H7 (cell line): ENCODE measurements around the gene C17orf78. TPM values are rescaled to one million over a fixed set of nuclear protein-coding genes. Genes with fewer than 3 reads are reported as not detected.
A peak's percentile ranks its signal among the peaks of the same experiment; 100 is the strongest.

ENCODE experiments used
- DNase-seq: peaks from one replicate; pipeline ENCODE4 v3.0.0; 2012
- H3K27me3 ChIP-seq: 2 replicates; pipeline ENCODE4 v1.6.0; 2011; ENCODE audit warnings: mild to moderate bottlenecking, low read length; ENCODE audit not compliant: control insufficient read depth, insufficient read depth
- H3K36me3 ChIP-seq: replicated peaks from 2 replicates; pipeline ENCODE4 v1.5.1; 2011; ENCODE audit warnings: low read length; ENCODE audit not compliant: control insufficient read depth, insufficient read depth
- H3K4me3 ChIP-seq: 2 replicates; pipeline ENCODE4 v1.5.1; 2011; ENCODE audit warnings: low read depth, mild to moderate bottlenecking, control low read depth, low read length, moderate library complexity; ENCODE audit not compliant: insufficient read depth
- total RNA-seq: library from RNA; depleted of rRNA; stranded (reverse); fragments of >200 nt; shearing (Covaris generic); gene quantifications from 2 replicates; pipeline ENCODE4 v1.2.3, GENCODE V29; 2014

C17orf78 gene
- total RNA-seq, 1 experiment from 2014 or later = not detected

GRCh38 chr17:37361543-37361942 lies 14.2 kb upstream of the C17orf78 start:
- no peaks in the 10 kb centered on the region for H3K36me3 ChIP-seq
- no peak for DNase-seq
- no peaks in the 10 kb centered on the region for H3K27me3 ChIP-seq
- H3K4me3 ChIP-seq = no peak overlapping the region

GRCh38 chr17:37365589-37365988 lies 10.2 kb upstream of the C17orf78 start:
- Histone ChIP-seq H3K36me3 (no peaks in the 10 kb centered on the region), H3K4me3 (no peak overlapping the region), H3K27me3 (no peaks in the 10 kb centered on the region)

GRCh38 chr17:37368577-37368976 lies 7.2 kb upstream of the C17orf78 start:
- Histone ChIP-seq H3K4me3 (no peak overlapping the region), H3K36me3 (no peaks in the 10 kb centered on the region), H3K27me3 (no peaks in the 10 kb centered on the region)
- DNase-seq = no peak

More at GRCh38 chr17:37365589-37365988, 10.2 kb upstream of the C17orf78 start:
- no peak for DNase-seq

GRCh38 chr17:37373530-37374159 lies 2.1 kb upstream of the C17orf78 start:
- peak; percentile 78 for DNase-seq
- Histone ChIP-seq H3K27me3 (no peaks in the 10 kb centered on the region), H3K4me3 (no peak overlapping the region), H3K36me3 (no peaks in the 10 kb centered on the region)

- DNase-seq = no peak
- no peaks in the 10 kb centered on the region for H3K36me3 ChIP-seq
- H3K4me3 ChIP-seq = no peak overlapping the region
- no peaks in the 10 kb centered on the region for H3K27me3 ChIP-seq
These were observed 6.3 kb downstream of the C17orf78 start for GRCh38 chr17:37382056-37382455.

- no peaks in the 10 kb centered on the region for H3K27me3 ChIP-seq
- no peak for DNase-seq
- H3K36me3 ChIP-seq = no peaks in the 10 kb centered on the region
- no peak overlapping the region for H3K4me3 ChIP-seq
These were observed 8.9 kb downstream of the C17orf78 start for GRCh38 chr17:37384560-37385149.

GRCh38 chr17:37385474-37385990 lies 9.7 kb downstream of the C17orf78 start:
- no peak for DNase-seq
- H3K4me3 ChIP-seq = no peak overlapping the region
- no peaks in the 10 kb centered on the region for H3K36me3 ChIP-seq
- H3K27me3 ChIP-seq = no peaks in the 10 kb centered on the region

GRCh38 chr17:37386462-37386861 lies 10.7 kb downstream of the C17orf78 start:
- no peaks in the 10 kb centered on the region for H3K36me3 ChIP-seq
- no peaks in the 10 kb centered on the region for H3K27me3 ChIP-seq
- no peak for DNase-seq
- no peak overlapping the region for H3K4me3 ChIP-seq

GRCh38 chr17:37388266-37388665 lies 12.5 kb downstream of the C17orf78 start:
- Histone ChIP-seq H3K36me3 (no peaks in the 10 kb centered on the region), H3K27me3 (no peaks in the 10 kb centered on the region), H3K4me3 (no peak overlapping the region)
- no peak for DNase-seq

GRCh38 chr17:37389160-37389559 lies 13.4 kb downstream of the C17orf78 start:
- Histone ChIP-seq H3K27me3 (no peaks in the 10 kb centered on the region), H3K4me3 (no peak overlapping the region), H3K36me3 (no peaks in the 10 kb centered on the region)
- DNase-seq = no peak

GRCh38 chr17:37391146-37391545 lies 15.4 kb downstream of the C17orf78 start:
- H3K4me3 ChIP-seq = no peak overlapping the region
- no peak for DNase-seq
- H3K36me3 ChIP-seq = no peaks in the 10 kb centered on the region
- H3K27me3 ChIP-seq = no peaks in the 10 kb centered on the region

- Histone ChIP-seq H3K4me3 (no peak overlapping the region), H3K27me3 (no peaks in the 10 kb centered on the region), H3K36me3 (no peaks in the 10 kb centered on the region)
- no peak for DNase-seq
These were observed 16.3 kb downstream of the C17orf78 start for GRCh38 chr17:37392024-37392590.

- H3K36me3 ChIP-seq = no peaks in the 10 kb centered on the region
- H3K27me3 ChIP-seq = no peaks in the 10 kb centered on the region
- DNase-seq = no peak
- H3K4me3 ChIP-seq = no peak overlapping the region
These were observed 17.6 kb downstream of the C17orf78 start for GRCh38 chr17:37393352-37393751.

- no peak for DNase-seq
- Histone ChIP-seq H3K36me3 (no peaks in the 10 kb centered on the region), H3K4me3 (no peak overlapping the region), H3K27me3 (no peaks in the 10 kb centered on the region)
These were observed 23.5 kb downstream of the C17orf78 start for GRCh38 chr17:37399265-37399803.

- no peak for DNase-seq
- Histone ChIP-seq H3K36me3 (no peaks in the 10 kb centered on the region), H3K4me3 (no peak overlapping the region), H3K27me3 (no peaks in the 10 kb centered on the region)
These were observed 24.7 kb downstream of the C17orf78 start for GRCh38 chr17:37400505-37400904.
